HepG2 (cell line): Measurements from ENCODE around the gene LSM14B. TPM values are rescaled to one million over a fixed set of nuclear protein-coding genes. Genes with fewer than 3 reads are reported as not detected.

Experiments
- CBX5 ChIP-seq: sonication (generic); formaldehyde crosslinking; IDR thresholded peaks from 2 replicates; pipeline ENCODE4 v1.4.0; 2020; ENCODE audit warnings: missing genetic modification reagents, borderline replicate concordance
- HOXA9 ChIP-seq: sonication (generic); formaldehyde crosslinking; IDR thresholded peaks from 2 replicates; pipeline ENCODE4 v1.8.1; 2022; ENCODE audit warnings: missing genetic modification reagents, mild to moderate bottlenecking, moderate library complexity, borderline replicate concordance
- KDM5B ChIP-seq: sonication (generic); formaldehyde crosslinking; IDR thresholded peaks from 2 replicates; pipeline ENCODE4 v1.4.0; 2020; ENCODE audit warnings: missing genetic modification reagents, mild to moderate bottlenecking, borderline replicate concordance
- LCORL ChIP-seq, 2 experiments: fragments of 450-650 bp in 1 of 2; sonication (generic) in 1 of 2; formaldehyde crosslinking in 1 of 2; IDR thresholded peaks; 2 replicates each; pipeline versions ENCODE4 v1.5.0 to v1.6.1; 2017 to 2020; ENCODE audit warnings: antibody characterized with exemption in 1 of 2, missing genetic modification reagents in 1 of 2
- MED8 ChIP-seq: sonication (generic); formaldehyde crosslinking; IDR thresholded peaks from 2 replicates; pipeline ENCODE4 v1.8.1; 2023; ENCODE audit warnings: mild to moderate bottlenecking, missing genetic modification reagents; ENCODE audit not compliant: insufficient replicate concordance
- MYPOP ChIP-seq: sonication (generic); formaldehyde crosslinking; IDR thresholded peaks from 2 replicates; pipeline ENCODE4 v1.8.1; 2023; ENCODE audit warnings: mild to moderate bottlenecking, moderate library complexity, missing genetic modification reagents
- NKX3-1 ChIP-seq: sonication (generic); formaldehyde crosslinking; IDR thresholded peaks from 2 replicates; pipeline ENCODE4 v1.5.0; 2020; ENCODE audit warnings: missing genetic modification reagents
- POLR2A ChIP-seq, 2 experiments: IDR thresholded peaks; 2 replicates each; pipeline ENCODE4 v1.6.1; 2011; ENCODE audit warnings: low read depth in 2 of 2, low read length in 2 of 2, mild to moderate bottlenecking in 1 of 2, moderate library complexity in 1 of 2; ENCODE audit not compliant: insufficient read depth in 1 of 2
- POLR2AphosphoS5 ChIP-seq: IDR thresholded peaks from 2 replicates; pipeline ENCODE4 v1.6.1; 2012; ENCODE audit warnings: low read depth, low read length
- SOX6 ChIP-seq, 2 experiments: fragments of 450-650 bp in 1 of 2; sonication (generic) in 1 of 2; formaldehyde crosslinking in 1 of 2; IDR thresholded peaks; 2 replicates each; pipeline versions ENCODE4 v1.4.0 to v1.6.1; 2017 to 2020; ENCODE audit warnings: antibody characterized with exemption in 1 of 2, mild to moderate bottlenecking in 1 of 2, missing genetic modification reagents in 1 of 2
- SP5 ChIP-seq: IDR thresholded peaks from 2 replicates; pipeline ENCODE4 v1.6.1; 2016; ENCODE audit warnings: low read depth, borderline replicate concordance
- ZBTB25 ChIP-seq: IDR thresholded peaks from 2 replicates; pipeline ENCODE4 v1.6.1; 2018; ENCODE audit warnings: missing genetic modification reagents
- ZNF224 ChIP-seq: sonication (generic); formaldehyde crosslinking; IDR thresholded peaks from 2 replicates; pipeline ENCODE4 v1.5.0; 2020; ENCODE audit warnings: mild to moderate bottlenecking, missing genetic modification reagents
- ZNF33B ChIP-seq: sonication (generic); formaldehyde crosslinking; IDR thresholded peaks from 2 replicates; pipeline ENCODE4 v1.5.1; 2020; ENCODE audit warnings: mild to moderate bottlenecking, missing genetic modification reagents
- ZNF850 ChIP-seq: sonication (generic); formaldehyde crosslinking; conservative IDR thresholded peaks from 2 replicates; pipeline ENCODE4 v1.9.0; 2021; ENCODE audit warnings: mild to moderate bottlenecking, missing genetic modification reagents
- polyA plus RNA-seq, 8 experiments: library from polyadenylated mRNA; depleted of rRNA in 3 of 8; stranded (reverse) in 7 of 8; unstranded in 1 of 8; fragments of >200 nt; fragmentation: Illumina TruSeq in 4 of 8; extraction: Trizol in 4 of 8; gene quantifications; 2 replicates each; pipeline versions ENCODE4 v1.2.1 to v1.2.3, GENCODE V29; 2011 to 2016; ENCODE audit warnings: low read depth in 4 of 8, missing spikeins in 1 of 8, mixed read lengths in 1 of 8; ENCODE audit not compliant: insufficient read depth in 1 of 8
- total RNA-seq, 5 experiments: library from RNA; depleted of rRNA; stranded (reverse); fragments of >200 nt; fragmentation: Illumina TruSeq; extraction: Trizol; gene quantifications; 2 replicates each; pipeline ENCODE4 v1.2.3, GENCODE V29; 2016; ENCODE audit warnings: low read depth in 1 of 5
- TF ChIP-seq, protein P1 (sequence below): sonication (generic); formaldehyde crosslinking; IDR thresholded peaks from 2 replicates; pipeline ENCODE4 v1.5.0; 2020; ENCODE audit warnings: mild to moderate bottlenecking, missing genetic modification reagents
- TF ChIP-seq, protein P2 (sequence below), 2 experiments: sonication (generic) in 1 of 2; formaldehyde crosslinking in 1 of 2; IDR thresholded peaks; 2 replicates each; pipeline versions ENCODE4 v1.4.0 to v1.6.1; 2018 to 2020; ENCODE audit warnings: missing genetic modification reagents in 2 of 2, borderline replicate concordance in 1 of 2, low read depth in 1 of 2, mild to moderate bottlenecking in 1 of 2, missing biosample characterization in 1 of 2
- TF ChIP-seq, protein P3 (sequence below): sonication (generic); formaldehyde crosslinking; conservative IDR thresholded peaks from 2 replicates; pipeline ENCODE4 v1.4.0; 2020; ENCODE audit warnings: missing genetic modification reagents

Gene LSM14B
- total and polyA plus RNA-seq, 2 of the 13 experiments (the other 11 are each of a cell fraction or from before 2014, with no cell fraction given) = 43.3 to 79.2 TPM

DNA sequence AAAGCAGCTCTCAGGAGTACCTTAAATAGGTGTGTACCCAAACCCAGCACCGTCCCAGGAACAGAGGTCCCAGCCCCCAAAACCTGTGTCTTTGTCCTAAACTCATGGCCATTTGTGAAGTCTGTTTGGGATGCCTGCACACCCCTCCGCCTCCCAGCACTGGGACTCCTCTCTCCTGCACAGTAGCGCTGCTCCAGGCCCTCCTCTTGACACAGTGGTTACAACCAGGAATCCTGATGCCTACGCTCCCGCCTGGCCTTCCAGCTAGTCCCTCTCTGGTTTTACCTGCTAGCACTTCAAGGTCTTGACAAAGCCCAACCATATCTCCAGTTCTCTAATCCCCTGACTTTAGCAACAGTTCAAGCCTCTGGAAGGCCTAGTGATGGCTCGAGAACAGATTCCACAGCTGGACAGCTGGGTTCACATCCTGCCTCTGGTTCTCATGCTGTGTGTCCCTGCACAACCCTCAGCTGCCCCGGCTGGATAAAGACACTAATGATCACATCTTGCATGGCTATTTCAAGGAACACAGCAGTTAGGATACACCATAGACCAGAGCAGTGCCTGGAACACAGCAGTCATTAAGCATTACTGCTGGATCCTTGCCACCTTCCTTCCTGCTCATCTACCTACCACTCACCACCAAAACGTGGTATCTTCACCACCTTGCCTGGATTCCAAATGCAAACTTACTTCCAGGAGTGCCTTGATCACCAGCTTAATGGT is 15.4 kb downstream of the LSM14B start (continued):
- TF ChIP-seq, protein P1, sequence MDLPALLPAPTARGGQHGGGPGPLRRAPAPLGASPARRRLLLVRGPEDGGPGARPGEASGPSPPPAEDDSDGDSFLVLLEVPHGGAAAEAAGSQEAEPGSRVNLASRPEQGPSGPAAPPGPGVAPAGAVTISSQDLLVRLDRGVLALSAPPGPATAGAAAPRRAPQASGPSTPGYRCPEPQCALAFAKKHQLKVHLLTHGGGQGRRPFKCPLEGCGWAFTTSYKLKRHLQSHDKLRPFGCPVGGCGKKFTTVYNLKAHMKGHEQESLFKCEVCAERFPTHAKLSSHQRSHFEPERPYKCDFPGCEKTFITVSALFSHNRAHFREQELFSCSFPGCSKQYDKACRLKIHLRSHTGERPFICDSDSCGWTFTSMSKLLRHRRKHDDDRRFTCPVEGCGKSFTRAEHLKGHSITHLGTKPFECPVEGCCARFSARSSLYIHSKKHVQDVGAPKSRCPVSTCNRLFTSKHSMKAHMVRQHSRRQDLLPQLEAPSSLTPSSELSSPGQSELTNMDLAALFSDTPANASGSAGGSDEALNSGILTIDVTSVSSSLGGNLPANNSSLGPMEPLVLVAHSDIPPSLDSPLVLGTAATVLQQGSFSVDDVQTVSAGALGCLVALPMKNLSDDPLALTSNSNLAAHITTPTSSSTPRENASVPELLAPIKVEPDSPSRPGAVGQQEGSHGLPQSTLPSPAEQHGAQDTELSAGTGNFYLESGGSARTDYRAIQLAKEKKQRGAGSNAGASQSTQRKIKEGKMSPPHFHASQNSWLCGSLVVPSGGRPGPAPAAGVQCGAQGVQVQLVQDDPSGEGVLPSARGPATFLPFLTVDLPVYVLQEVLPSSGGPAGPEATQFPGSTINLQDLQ (CRISPR knock-in tag) = no peak
- no peak for TF ChIP-seq SOX6 (IDR thresholded peaks at IDR 0.05)
- 0 out of 2 replicates have a peak, but pooled peaks have one; percentile 17 for TF ChIP-seq SOX6 (CRISPR knock-in tag; IDR thresholded peaks at IDR 0.05)
- TF ChIP-seq, protein P2, sequence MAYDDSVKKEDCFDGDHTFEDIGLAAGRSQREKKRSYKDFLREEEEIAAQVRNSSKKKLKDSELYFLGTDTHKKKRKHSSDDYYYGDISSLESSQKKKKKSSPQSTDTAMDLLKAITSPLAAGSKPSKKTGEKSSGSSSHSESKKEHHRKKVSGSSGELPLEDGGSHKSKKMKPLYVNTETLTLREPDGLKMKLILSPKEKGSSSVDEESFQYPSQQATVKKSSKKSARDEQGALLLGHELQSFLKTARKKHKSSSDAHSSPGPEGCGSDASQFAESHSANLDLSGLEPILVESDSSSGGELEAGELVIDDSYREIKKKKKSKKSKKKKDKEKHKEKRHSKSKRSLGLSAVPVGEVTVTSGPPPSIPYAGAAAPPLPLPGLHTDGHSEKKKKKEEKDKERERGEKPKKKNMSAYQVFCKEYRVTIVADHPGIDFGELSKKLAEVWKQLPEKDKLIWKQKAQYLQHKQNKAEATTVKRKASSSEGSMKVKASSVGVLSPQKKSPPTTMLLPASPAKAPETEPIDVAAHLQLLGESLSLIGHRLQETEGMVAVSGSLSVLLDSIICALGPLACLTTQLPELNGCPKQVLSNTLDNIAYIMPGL (CRISPR knock-in tag; IDR thresholded peaks at IDR 0.05; ENCODE audit: borderline replicate concordance in 1 of 2, low read depth in 1 of 2) = 0 out of 4 replicates have a peak, but pooled peaks of 1 of the 2 experiments have one; percentile 0
- TF ChIP-seq ZNF850 = no peak
- TF ChIP-seq NKX3-1 (CRISPR knock-in tag) = no peak
- no peak; the same call in 1 of the 2 replicates for TF ChIP-seq POLR2AphosphoS5
- TF ChIP-seq, protein P3, sequence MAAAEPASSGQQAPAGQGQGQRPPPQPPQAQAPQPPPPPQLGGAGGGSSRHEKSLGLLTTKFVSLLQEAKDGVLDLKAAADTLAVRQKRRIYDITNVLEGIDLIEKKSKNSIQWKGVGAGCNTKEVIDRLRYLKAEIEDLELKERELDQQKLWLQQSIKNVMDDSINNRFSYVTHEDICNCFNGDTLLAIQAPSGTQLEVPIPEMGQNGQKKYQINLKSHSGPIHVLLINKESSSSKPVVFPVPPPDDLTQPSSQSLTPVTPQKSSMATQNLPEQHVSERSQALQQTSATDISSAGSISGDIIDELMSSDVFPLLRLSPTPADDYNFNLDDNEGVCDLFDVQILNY = no peak
- no peak for TF ChIP-seq HOXA9 (CRISPR knock-in tag)
- no peak for TF ChIP-seq MYPOP (CRISPR knock-in tag)
- TF ChIP-seq SP5 = no peak
- TF ChIP-seq LCORL (IDR thresholded peaks at IDR 0.05) = no peak
- no peak for TF ChIP-seq LCORL (CRISPR knock-in tag; IDR thresholded peaks at IDR 0.05)
- TF ChIP-seq ZNF224 (CRISPR knock-in tag) = 0 out of 2 replicates have a peak, but pooled peaks have one; percentile 38
- no peak for TF ChIP-seq ZNF33B (CRISPR knock-in tag)
- 0 out of 2 replicates have a peak, but pooled peaks have one; percentile 1 for TF ChIP-seq ZBTB25 (CRISPR knock-in tag)
- TF ChIP-seq CBX5 (CRISPR knock-in tag) = no peak
- peak; percentile 5 for TF ChIP-seq MED8 (CRISPR knock-in tag)
- TF ChIP-seq POLR2A (IDR thresholded peaks at IDR 0.05; ENCODE audit: insufficient read depth in 1 of 2, low read depth in 2 of 2, low read length in 2 of 2) = peak; percentile 24 to 50; a peak in 2 of 4 replicates
- 0 out of 2 replicates have a peak, but pooled peaks have one; percentile 30 for TF ChIP-seq KDM5B (CRISPR knock-in tag)
